Fibroblast of villous mesenchyme (primary cell): ENCODE results near the gene PPP1R14C. TPM values are rescaled to one million over a fixed set of nuclear protein-coding genes. Genes with fewer than 3 reads are reported as not detected.
"Not testable (repeated sequence)": the region's sequence is repeated elsewhere in the genome, so short reads cannot be mapped to it uniquely, and the experiment has no call there.

Experiments used
- DNase-seq: peaks from one replicate; pipeline ENCODE4 v3.0.0-alpha.2; 2010; ENCODE audit warnings: low read depth
- H3K4me3 ChIP-seq: 2 replicates; pipeline ENCODE4 v1.5.1; 2011; ENCODE audit warnings: low read depth, mild to moderate bottlenecking, low read length
- CTCF ChIP-seq: IDR thresholded peaks from 2 replicates; pipeline ENCODE4 v1.5.1; 2012; ENCODE audit warnings: low read depth, mild to moderate bottlenecking, low read length; ENCODE audit not compliant: insufficient read depth
- total RNA-seq: library from RNA; depleted of rRNA; stranded (reverse); fragments of >200 nt; gene quantifications from 2 replicates; pipeline ENCODE4 v1.2.3, GENCODE V29; 2012

Gene PPP1R14C
- total RNA-seq, 1 donor = not detected

- DNase-seq = no peak
- H3K4me3 ChIP-seq = no peak overlapping the region
- TF ChIP-seq CTCF = no peak
Observed at GRCh38 chr6:150182460-150183078, 39.7 kb downstream of the PPP1R14C start.

GRCh38 chr6:150183105-150183504, 40.3 kb downstream of the PPP1R14C start:
- TF ChIP-seq CTCF = no peak
- DNase-seq = no peak
- H3K4me3 ChIP-seq = no peak overlapping the region

- H3K4me3 ChIP-seq = no peak overlapping the region
- no peak for DNase-seq
- no peak for TF ChIP-seq CTCF
Observed at GRCh38 chr6:150183966-150184365, 41.1 kb downstream of the PPP1R14C start.

- H3K4me3 ChIP-seq = no peak overlapping the region
- no peak for DNase-seq
- TF ChIP-seq CTCF = no peak
Observed at GRCh38 chr6:150184850-150185731, 42.2 kb downstream of the PPP1R14C start.

- no peak overlapping the region for H3K4me3 ChIP-seq
- no peak for TF ChIP-seq CTCF
- no peak for DNase-seq
Observed at GRCh38 chr6:150185732-150186117, 42.9 kb downstream of the PPP1R14C start.

- H3K4me3 ChIP-seq = no peak overlapping the region
- no peak for TF ChIP-seq CTCF
- DNase-seq = no peak
Observed at GRCh38 chr6:150186129-150186898, 43.5 kb downstream of the PPP1R14C start.

- DNase-seq, H3K4me3 ChIP-seq: not testable (repeated sequence)
Observed at GRCh38 chr6:150187433-150187832, 44.6 kb downstream of the PPP1R14C start.
